ENCODE results near the gene DEDD2.

GRCh38 chr19:42158926-42159325 lies 58.6 kb downstream of the DEDD2 start:
- TF ChIP-seq CTCF (IDR thresholded peaks at IDR 0.05): no peak
- TF ChIP-seq POLR2A (IDR thresholded peaks at IDR 0.05): no peak
- no peak for TF ChIP-seq EP300 (IDR thresholded peaks at IDR 0.05)
- TF ChIP-seq POLR2AphosphoS5 (IDR thresholded peaks at IDR 0.05): no peak
